ENCODE results near the gene ELF2. TPM values are rescaled to one million over a fixed set of nuclear protein-coding genes. Genes with fewer than 3 reads are reported as not detected.

Gene ELF2
- total RNA-seq, 1 donor from 2014 or later: 44.3 TPM

GRCh38 chr4:139084804-139085093 lies 92.3 kb downstream of the ELF2 start:
- Mint-ChIP-seq H3K9me3 (no peaks in the 10 kb centered on the region), H3K27ac (peak overlapping the region; percentile 96), H3K27me3 (ENCODE audit: insufficient read depth, low read depth) (peaks cover 6% of the 10 kb centered on the region), H3K4me1 (peaks cover 23% of the 10 kb centered on the region), H3K36me3 (no peaks in the 10 kb centered on the region), H3K4me3 (peak overlapping the region; percentile 89)
- no peak for DNase-seq (ENCODE audit: low spot score)
- Histone ChIP-seq H3K27me3 (no peaks in the 10 kb centered on the region), H3K4me2 (peak overlapping the region; percentile 90), H2AFZ (replicated peaks) (peak overlapping the region; percentile 86), H3K4me1 (peaks cover 23% of the 10 kb centered on the region), H3K27ac (peak overlapping the region; percentile 79), H3K9ac (peak overlapping the region; percentile 45), H3K79me2 (ENCODE audit: low read depth) (peaks cover 53% of the 10 kb centered on the region), H3K4me3 (peak overlapping the region; percentile 78), H3F3A (ENCODE audit: low read depth) (peaks cover 35% of the 10 kb centered on the region), H4K20me1 (ENCODE audit: low read depth) (peaks cover 15% of the 10 kb centered on the region), H3K36me3 (peaks cover 4% of the 10 kb centered on the region), H3K9me3 (ENCODE audit: low read depth) (no peaks in the 10 kb centered on the region)
- TF ChIP-seq EZH2phosphoT487 (IDR thresholded peaks at IDR 0.05): no peak
- no peak for TF ChIP-seq EZH2 (IDR thresholded peaks at IDR 0.05)
- TF ChIP-seq CTCF (IDR thresholded peaks at IDR 0.05): no peak

- H3K36me3 Mint-ChIP-seq: no peaks in the 10 kb centered on the region
- Histone ChIP-seq H3K9me3 (ENCODE audit: low read depth) (no peaks in the 10 kb centered on the region), H3K9ac (peak overlapping the region; percentile 45), H3K27me3 (no peaks in the 10 kb centered on the region), H3K27ac (peak overlapping the region; percentile 79), H3K4me1 (peaks cover 23% of the 10 kb centered on the region), H3K4me3 (peak overlapping the region; percentile 78), H3F3A (ENCODE audit: low read depth) (peaks cover 35% of the 10 kb centered on the region), H3K4me2 (peak overlapping the region; percentile 90), H2AFZ (replicated peaks) (peak overlapping the region; percentile 86), H3K79me2 (ENCODE audit: low read depth) (peaks cover 59% of the 10 kb centered on the region), H3K36me3 (peaks cover 4% of the 10 kb centered on the region), H4K20me1 (ENCODE audit: low read depth) (peaks cover 15% of the 10 kb centered on the region)
- H3K4me3 Mint-ChIP-seq: peak overlapping the region; percentile 90
- H3K27me3 Mint-ChIP-seq (ENCODE audit: insufficient read depth, low read depth): peaks cover 6% of the 10 kb centered on the region
- peak; percentile 95 for DNase-seq (ENCODE audit: low spot score)
- no peak for TF ChIP-seq EZH2 (IDR thresholded peaks at IDR 0.05)
- TF ChIP-seq EZH2phosphoT487 (IDR thresholded peaks at IDR 0.05): no peak
- TF ChIP-seq CTCF (IDR thresholded peaks at IDR 0.05): peak; percentile 47
- H3K4me1 Mint-ChIP-seq: peaks cover 23% of the 10 kb centered on the region
- H3K27ac Mint-ChIP-seq: peak overlapping the region; percentile 96
- no peaks in the 10 kb centered on the region for H3K9me3 Mint-ChIP-seq
Observed at GRCh38 chr4:139083956-139084803, 92.8 kb downstream of the ELF2 start.

- Histone ChIP-seq H3K27me3 (no peaks in the 10 kb centered on the region), H3K79me2 (ENCODE audit: low read depth) (peaks cover 65% of the 10 kb centered on the region), H3K4me3 (peak overlapping the region; percentile 78), H2AFZ (replicated peaks) (peak overlapping the region; percentile 18), H3K4me2 (peak overlapping the region; percentile 90), H3K4me1 (peaks cover 23% of the 10 kb centered on the region), H4K20me1 (ENCODE audit: low read depth) (peaks cover 15% of the 10 kb centered on the region), H3K27ac (peak overlapping the region; percentile 79), H3K36me3 (peaks cover 4% of the 10 kb centered on the region), H3K9ac (peak overlapping the region; percentile 14), H3F3A (ENCODE audit: low read depth) (peaks cover 35% of the 10 kb centered on the region), H3K9me3 (ENCODE audit: low read depth) (no peaks in the 10 kb centered on the region)
- DNase-seq (ENCODE audit: low spot score): peak; percentile 84
- TF ChIP-seq CTCF (IDR thresholded peaks at IDR 0.05): peak; percentile 12
- no peak for TF ChIP-seq EZH2phosphoT487 (IDR thresholded peaks at IDR 0.05)
- no peak for TF ChIP-seq EZH2 (IDR thresholded peaks at IDR 0.05)
- peak overlapping the region; percentile 87 for H3K27ac Mint-ChIP-seq
- H3K27me3 Mint-ChIP-seq (ENCODE audit: insufficient read depth, low read depth): peaks cover 6% of the 10 kb centered on the region
- peak overlapping the region; percentile 90 for H3K4me3 Mint-ChIP-seq
- no peaks in the 10 kb centered on the region for H3K36me3 Mint-ChIP-seq
- no peaks in the 10 kb centered on the region for H3K9me3 Mint-ChIP-seq
- peaks cover 23% of the 10 kb centered on the region for H3K4me1 Mint-ChIP-seq
Observed at GRCh38 chr4:139083607-139083955, 93.4 kb downstream of the ELF2 start.
